ENCODE measurements around the gene COL8A1.

Gene COL8A1

GRCh38 chr3:99783011-99783573 lies 144.7 kb downstream of the COL8A1 start:
- TF ChIP-seq JUND (IDR thresholded peaks at IDR 0.05; ENCODE audit: low read depth), result no peak
- in situ Hi-C loops (cut with HindIII; ENCODE audit: low pct_unique_long_range_greater_than_20kb, low sequenced_read_pairs), result no loop called here
- DNase-seq (ENCODE audit: low read depth in 1 of 2, low spot score in 1 of 2), result no peak

- TF ChIP-seq JUND (IDR thresholded peaks at IDR 0.05; ENCODE audit: low read depth), result no peak
- in situ Hi-C loops (cut with HindIII; ENCODE audit: low pct_unique_long_range_greater_than_20kb, low sequenced_read_pairs), result no loop called here
- DNase-seq (ENCODE audit: low read depth in 1 of 2, low spot score in 1 of 2), result peak; percentile 38 to 56
Measured at GRCh38 chr3:99789011-99789721, 150.8 kb downstream of the COL8A1 start.

GRCh38 chr3:99794485-99794884 lies 156.1 kb downstream of the COL8A1 start:
- in situ Hi-C loops (cut with HindIII; ENCODE audit: low pct_unique_long_range_greater_than_20kb, low sequenced_read_pairs), result no loop called here
- DNase-seq (ENCODE audit: low read depth in 1 of 2, low spot score in 1 of 2), result no peak
- TF ChIP-seq JUND (IDR thresholded peaks at IDR 0.05; ENCODE audit: low read depth), result no peak

- DNase-seq (ENCODE audit: low read depth in 1 of 2, low spot score in 1 of 2), result no peak
- no peak for TF ChIP-seq JUND (IDR thresholded peaks at IDR 0.05; ENCODE audit: low read depth)
- in situ Hi-C loops (cut with HindIII; ENCODE audit: low pct_unique_long_range_greater_than_20kb, low sequenced_read_pairs), result no loop called here
Measured at GRCh38 chr3:99795573-99795972, 157.2 kb downstream of the COL8A1 start.

GRCh38 chr3:99799422-99799821 lies 161.0 kb downstream of the COL8A1 start:
- no peak for TF ChIP-seq JUND (IDR thresholded peaks at IDR 0.05; ENCODE audit: low read depth)
- in situ Hi-C loops (cut with HindIII; ENCODE audit: low pct_unique_long_range_greater_than_20kb, low sequenced_read_pairs), result no loop called here
- DNase-seq (ENCODE audit: low read depth in 1 of 2, low spot score in 1 of 2), result no peak

GRCh38 chr3:99803297-99803696 lies 164.9 kb downstream of the COL8A1 start:
- DNase-seq (ENCODE audit: low read depth in 1 of 2, low spot score in 1 of 2), result no peak
- no peak for TF ChIP-seq JUND (IDR thresholded peaks at IDR 0.05; ENCODE audit: low read depth)
- in situ Hi-C loops (cut with HindIII; ENCODE audit: low pct_unique_long_range_greater_than_20kb, low sequenced_read_pairs), result no loop called here

GRCh38 chr3:99805160-99805559 lies 166.8 kb downstream of the COL8A1 start:
- no peak for DNase-seq (ENCODE audit: low read depth in 1 of 2, low spot score in 1 of 2)
- in situ Hi-C loops (cut with HindIII; ENCODE audit: low pct_unique_long_range_greater_than_20kb, low sequenced_read_pairs), result no loop called here
- no peak for TF ChIP-seq JUND (IDR thresholded peaks at IDR 0.05; ENCODE audit: low read depth)

- DNase-seq (ENCODE audit: low read depth in 1 of 2, low spot score in 1 of 2), result peak; percentile 44 to 81
- in situ Hi-C loops (cut with HindIII; ENCODE audit: low pct_unique_long_range_greater_than_20kb, low sequenced_read_pairs), result no loop called here
- no peak for TF ChIP-seq JUND (IDR thresholded peaks at IDR 0.05; ENCODE audit: low read depth)
Measured at GRCh38 chr3:99808163-99808794, 169.9 kb downstream of the COL8A1 start.

- in situ Hi-C loops (cut with HindIII; ENCODE audit: low pct_unique_long_range_greater_than_20kb, low sequenced_read_pairs), result no loop called here
- no peak for DNase-seq (ENCODE audit: low read depth in 1 of 2, low spot score in 1 of 2)
- no peak for TF ChIP-seq JUND (IDR thresholded peaks at IDR 0.05; ENCODE audit: low read depth)
Measured at GRCh38 chr3:99809565-99809964, 171.2 kb downstream of the COL8A1 start.

GRCh38 chr3:99810403-99810802 lies 172.0 kb downstream of the COL8A1 start:
- in situ Hi-C loops (cut with HindIII; ENCODE audit: low pct_unique_long_range_greater_than_20kb, low sequenced_read_pairs), result no loop called here
- TF ChIP-seq JUND (IDR thresholded peaks at IDR 0.05; ENCODE audit: low read depth), result no peak

DNA sequence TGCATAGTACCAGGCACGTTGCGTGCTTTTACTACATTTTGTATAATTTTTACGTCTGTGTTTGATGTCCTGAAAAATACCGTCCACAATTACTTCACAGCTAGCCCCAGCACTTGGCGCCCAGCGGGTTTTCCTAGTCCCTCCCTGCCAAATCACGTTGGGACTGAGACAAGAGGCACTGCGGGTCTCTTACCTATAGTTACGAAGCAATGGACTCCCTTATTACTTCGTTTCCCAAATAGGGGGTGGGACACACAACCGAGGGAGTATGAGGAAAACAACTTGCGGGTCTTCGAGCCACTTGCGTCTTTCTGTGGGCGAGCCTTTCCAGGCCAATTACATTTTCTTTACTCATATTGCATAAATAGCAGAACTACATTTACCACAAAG lies 178.6 kb downstream of the COL8A1 start:
- in situ Hi-C loops (cut with HindIII; ENCODE audit: low pct_unique_long_range_greater_than_20kb, low sequenced_read_pairs), result no loop called here
- no peak for TF ChIP-seq JUND (IDR thresholded peaks at IDR 0.05; ENCODE audit: low read depth)
- peak in 1 of 2 experiments; percentile 15 for DNase-seq (ENCODE audit: low read depth in 1 of 2, low spot score in 1 of 2)

More at GRCh38 chr3:99810403-99810802, 172.0 kb downstream of the COL8A1 start:
- DNase-seq (ENCODE audit: low read depth in 1 of 2, low spot score in 1 of 2), result no peak

DNA sequence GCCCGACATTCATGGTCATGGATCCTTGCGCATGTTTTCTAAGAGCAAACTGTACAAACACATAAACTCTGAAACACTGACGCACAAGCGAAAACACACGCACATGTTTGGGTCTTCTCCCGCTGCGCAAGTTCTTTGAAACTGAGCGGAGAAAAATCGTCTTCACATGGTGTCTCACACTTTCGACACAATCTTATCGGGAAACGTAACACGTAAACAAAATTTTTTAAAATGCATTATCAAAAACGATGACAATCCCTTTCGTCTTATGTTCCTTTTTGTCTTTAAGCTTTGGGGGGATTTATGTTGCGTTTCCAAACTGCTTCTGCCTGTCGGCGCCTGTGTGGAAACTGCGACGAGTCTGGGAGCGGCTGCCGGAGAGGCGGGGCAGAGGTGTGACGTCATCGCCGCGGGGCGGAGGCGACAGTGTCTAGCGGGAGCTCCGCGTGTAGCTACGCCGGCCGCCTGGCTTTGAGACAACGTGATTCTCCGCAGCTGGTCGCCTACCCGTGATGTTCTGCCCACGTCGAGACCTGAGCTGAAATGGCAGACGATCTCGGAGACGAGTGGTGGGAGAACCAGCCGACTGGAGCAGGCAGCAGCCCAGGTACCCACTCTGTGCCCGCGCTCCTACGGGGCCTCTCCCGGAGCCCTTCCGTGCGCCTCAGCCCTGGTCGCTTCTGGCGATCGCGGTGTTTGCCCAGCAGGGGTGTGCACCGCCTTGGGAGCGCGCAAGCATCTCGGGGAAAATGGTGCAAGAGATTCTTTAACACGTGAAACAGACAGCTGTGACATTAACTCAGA lies 179.2 kb downstream of the COL8A1 start, which contains the start of gene CMSS1:
CMSS1 (plus strand) TSS at position 426 of the 804 bp plus-strand sequence.
- peak; percentile 52 to 91 for DNase-seq (ENCODE audit: low read depth in 1 of 2, low spot score in 1 of 2)
- TF ChIP-seq JUND (IDR thresholded peaks at IDR 0.05; ENCODE audit: low read depth), result no peak
- in situ Hi-C loops (cut with HindIII; ENCODE audit: low pct_unique_long_range_greater_than_20kb, low sequenced_read_pairs), result no loop called here

All from T47D (cell line).